Measurements from ENCODE around the gene OXCT2. TPM values are rescaled to one million over a fixed set of nuclear protein-coding genes. Genes with fewer than 3 reads are reported as not detected.

Gene OXCT2
- polyA plus RNA-seq, 1 donor from 2014 or later: not detected

DNA sequence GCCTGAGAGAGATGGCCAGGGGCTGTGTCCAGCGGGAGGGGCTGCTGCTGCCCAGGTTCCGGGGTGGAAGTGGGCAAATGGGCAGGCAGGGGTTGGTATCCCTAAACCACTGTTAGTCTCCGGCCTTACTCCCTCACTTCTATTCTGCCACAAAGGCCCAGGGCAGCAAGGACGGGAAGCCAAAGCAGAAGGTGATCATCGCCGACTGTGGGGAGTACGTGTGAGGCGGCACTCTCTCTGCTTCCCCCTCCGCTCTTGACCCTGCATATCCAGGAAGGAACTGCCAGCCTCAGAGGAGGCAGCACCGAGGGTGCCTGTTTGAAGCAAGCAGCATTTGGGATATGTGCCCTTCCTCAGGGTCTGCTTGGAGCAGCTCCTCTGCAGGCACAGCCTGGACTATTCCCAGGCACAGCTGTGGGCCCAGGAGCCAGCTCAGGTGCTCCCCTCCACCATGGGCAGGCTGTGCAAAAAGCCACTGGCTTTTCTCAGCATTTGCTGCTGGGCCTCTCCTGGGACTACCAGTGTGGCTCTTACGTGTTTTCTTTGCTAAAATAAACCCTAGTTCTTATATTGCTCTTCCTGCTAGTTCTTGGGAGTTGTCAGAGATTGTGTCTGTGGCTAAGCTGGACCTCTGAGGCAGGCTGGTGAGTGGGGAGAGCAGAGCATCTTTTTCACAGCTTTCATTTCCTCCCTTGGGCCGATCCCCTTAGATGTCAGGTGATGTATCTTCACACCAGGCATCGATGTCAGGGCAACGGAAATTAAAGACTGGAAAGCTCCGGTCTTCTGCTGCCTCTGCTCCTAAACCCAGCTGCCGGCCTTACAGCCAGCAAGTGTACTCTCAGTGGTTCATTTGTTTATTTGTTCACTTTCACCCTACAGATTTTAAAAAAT lies 17.8 kb downstream of the OXCT2 start:
- no peaks in the 10 kb centered on the region for H3K9me2 ChIP-seq (ENCODE audit: insufficient read depth, low read length)
- H2AFZ ChIP-seq (ENCODE audit: low read depth, low read length): no peak overlapping the region
- H3K9me3 ChIP-seq (ENCODE audit: low read length): no peaks in the 10 kb centered on the region
- H3K9ac ChIP-seq (ENCODE audit: low read length): no peak overlapping the region
- H3K79me2 ChIP-seq (replicated peaks; ENCODE audit: insufficient read depth, low read length): no peaks in the 10 kb centered on the region
- no peak overlapping the region for H3K4me3 ChIP-seq (ENCODE audit: low read length)
- no peaks in the 10 kb centered on the region for H3K36me3 ChIP-seq (ENCODE audit: insufficient read depth, low read length)
- no peak overlapping the region for H3K4me2 ChIP-seq (ENCODE audit: low read length)
- TF ChIP-seq CTCF (IDR thresholded peaks at IDR 0.05; ENCODE audit: poor library complexity, severe bottlenecking): no peak
- no peak for TF ChIP-seq EP300 (conservative IDR thresholded peaks at IDR 0.05; ENCODE audit: poor library complexity, severe bottlenecking)
- TF ChIP-seq TAF1 (IDR thresholded peaks at IDR 0.05; ENCODE audit: low read depth): no peak
- TF ChIP-seq SMC3 (conservative IDR thresholded peaks at IDR 0.05; ENCODE audit: poor library complexity): no peak
- TF ChIP-seq, protein P1, sequence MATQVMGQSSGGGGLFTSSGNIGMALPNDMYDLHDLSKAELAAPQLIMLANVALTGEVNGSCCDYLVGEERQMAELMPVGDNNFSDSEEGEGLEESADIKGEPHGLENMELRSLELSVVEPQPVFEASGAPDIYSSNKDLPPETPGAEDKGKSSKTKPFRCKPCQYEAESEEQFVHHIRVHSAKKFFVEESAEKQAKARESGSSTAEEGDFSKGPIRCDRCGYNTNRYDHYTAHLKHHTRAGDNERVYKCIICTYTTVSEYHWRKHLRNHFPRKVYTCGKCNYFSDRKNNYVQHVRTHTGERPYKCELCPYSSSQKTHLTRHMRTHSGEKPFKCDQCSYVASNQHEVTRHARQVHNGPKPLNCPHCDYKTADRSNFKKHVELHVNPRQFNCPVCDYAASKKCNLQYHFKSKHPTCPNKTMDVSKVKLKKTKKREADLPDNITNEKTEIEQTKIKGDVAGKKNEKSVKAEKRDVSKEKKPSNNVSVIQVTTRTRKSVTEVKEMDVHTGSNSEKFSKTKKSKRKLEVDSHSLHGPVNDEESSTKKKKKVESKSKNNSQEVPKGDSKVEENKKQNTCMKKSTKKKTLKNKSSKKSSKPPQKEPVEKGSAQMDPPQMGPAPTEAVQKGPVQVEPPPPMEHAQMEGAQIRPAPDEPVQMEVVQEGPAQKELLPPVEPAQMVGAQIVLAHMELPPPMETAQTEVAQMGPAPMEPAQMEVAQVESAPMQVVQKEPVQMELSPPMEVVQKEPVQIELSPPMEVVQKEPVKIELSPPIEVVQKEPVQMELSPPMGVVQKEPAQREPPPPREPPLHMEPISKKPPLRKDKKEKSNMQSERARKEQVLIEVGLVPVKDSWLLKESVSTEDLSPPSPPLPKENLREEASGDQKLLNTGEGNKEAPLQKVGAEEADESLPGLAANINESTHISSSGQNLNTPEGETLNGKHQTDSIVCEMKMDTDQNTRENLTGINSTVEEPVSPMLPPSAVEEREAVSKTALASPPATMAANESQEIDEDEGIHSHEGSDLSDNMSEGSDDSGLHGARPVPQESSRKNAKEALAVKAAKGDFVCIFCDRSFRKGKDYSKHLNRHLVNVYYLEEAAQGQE (IDR thresholded peaks at IDR 0.05; ENCODE audit: borderline replicate concordance): no peak
- H3K27me3 ChIP-seq (ENCODE audit: insufficient read depth, low read depth, low read length): no peaks in the 10 kb centered on the region
- no peak overlapping the region for H3K27ac ChIP-seq (ENCODE audit: low read length)
- H4K20me1 ChIP-seq (ENCODE audit: insufficient read depth): no peaks in the 10 kb centered on the region
- H3F3A ChIP-seq (ENCODE audit: insufficient read depth, low read length, poor library complexity, severe bottlenecking): no peaks in the 10 kb centered on the region

GRCh38 chr1:39752703-39753102 lies 18.4 kb downstream of the OXCT2 start:
- H3K4me2 ChIP-seq (ENCODE audit: low read length): no peak overlapping the region
- H3K4me3 ChIP-seq (ENCODE audit: low read length): no peak overlapping the region
- no peak overlapping the region for H3K27ac ChIP-seq (ENCODE audit: low read length)
- H2AFZ ChIP-seq (ENCODE audit: low read depth, low read length): no peak overlapping the region
- no peaks in the 10 kb centered on the region for H3K36me3 ChIP-seq (ENCODE audit: insufficient read depth, low read length)
- no peaks in the 10 kb centered on the region for H3K9me2 ChIP-seq (ENCODE audit: insufficient read depth, low read length)
- no peak overlapping the region for H3K9ac ChIP-seq (ENCODE audit: low read length)
- TF ChIP-seq SMC3 (conservative IDR thresholded peaks at IDR 0.05; ENCODE audit: poor library complexity) (no peak), RAD21 (conservative IDR thresholded peaks at IDR 0.05) (no peak), POLR2AphosphoS5 (IDR thresholded peaks at IDR 0.05) (no peak), EZH2 (IDR thresholded peaks at IDR 0.05; ENCODE audit: borderline replicate concordance, insufficient read depth, low read length, poor library complexity, severe bottlenecking) (no peak), EP300 (conservative IDR thresholded peaks at IDR 0.05; ENCODE audit: poor library complexity, severe bottlenecking) (no peak)
- TF ChIP-seq, protein P1 (IDR thresholded peaks at IDR 0.05; ENCODE audit: borderline replicate concordance): no peak
- no peaks in the 10 kb centered on the region for H4K20me1 ChIP-seq (ENCODE audit: insufficient read depth)
- no peaks in the 10 kb centered on the region for H3K9me3 ChIP-seq (ENCODE audit: low read length)
- no peaks in the 10 kb centered on the region for H3K27me3 ChIP-seq (ENCODE audit: insufficient read depth, low read depth, low read length)
- no peaks in the 10 kb centered on the region for H3F3A ChIP-seq (ENCODE audit: insufficient read depth, low read length, poor library complexity, severe bottlenecking)
- H3K79me2 ChIP-seq (replicated peaks; ENCODE audit: insufficient read depth, low read length): no peaks in the 10 kb centered on the region
